Myocyte (in vitro differentiated cells): ENCODE data around the gene POLE. TPM values are rescaled to one million over a fixed set of nuclear protein-coding genes. Genes with fewer than 3 reads are reported as not detected.

ENCODE experiments used
- DNase-seq: peaks from one replicate; pipeline ENCODE4 v3.0.0-alpha.2; 2012; ENCODE audit warnings: low read depth
- total RNA-seq: library from RNA; depleted of rRNA; stranded (reverse); fragments of >200 nt; gene quantifications from 2 replicates; pipeline ENCODE4 v1.2.3, GENCODE V29; 2014

Gene POLE
- total RNA-seq, 1 donor from 2014 or later = 11.2 TPM

GRCh38 chr12:132617135-132617701 lies 69.9 kb downstream of the POLE start:
- no peak for DNase-seq

DNA sequence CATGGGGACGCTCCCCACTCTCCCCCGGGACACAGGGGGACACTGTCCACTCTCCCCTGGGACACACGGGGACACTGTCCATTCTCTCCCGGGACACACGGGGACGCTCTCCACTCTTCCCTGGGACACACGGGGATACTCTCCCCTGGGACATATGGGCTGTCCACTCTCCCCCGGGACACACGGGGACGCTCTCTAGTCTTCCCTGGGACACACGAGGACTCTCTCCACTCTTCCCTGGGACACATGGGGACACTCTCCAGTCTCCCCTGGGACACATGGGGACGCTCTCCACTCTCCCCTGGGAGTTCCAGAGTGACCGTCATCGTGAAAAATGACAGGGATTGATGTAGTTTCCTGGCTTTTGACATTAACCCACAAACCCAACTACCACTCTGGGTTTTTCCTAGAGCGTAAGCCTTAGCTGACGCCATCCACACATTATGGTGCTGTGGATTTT lies 71.5 kb downstream of the POLE start:
- no peak for DNase-seq

DNA sequence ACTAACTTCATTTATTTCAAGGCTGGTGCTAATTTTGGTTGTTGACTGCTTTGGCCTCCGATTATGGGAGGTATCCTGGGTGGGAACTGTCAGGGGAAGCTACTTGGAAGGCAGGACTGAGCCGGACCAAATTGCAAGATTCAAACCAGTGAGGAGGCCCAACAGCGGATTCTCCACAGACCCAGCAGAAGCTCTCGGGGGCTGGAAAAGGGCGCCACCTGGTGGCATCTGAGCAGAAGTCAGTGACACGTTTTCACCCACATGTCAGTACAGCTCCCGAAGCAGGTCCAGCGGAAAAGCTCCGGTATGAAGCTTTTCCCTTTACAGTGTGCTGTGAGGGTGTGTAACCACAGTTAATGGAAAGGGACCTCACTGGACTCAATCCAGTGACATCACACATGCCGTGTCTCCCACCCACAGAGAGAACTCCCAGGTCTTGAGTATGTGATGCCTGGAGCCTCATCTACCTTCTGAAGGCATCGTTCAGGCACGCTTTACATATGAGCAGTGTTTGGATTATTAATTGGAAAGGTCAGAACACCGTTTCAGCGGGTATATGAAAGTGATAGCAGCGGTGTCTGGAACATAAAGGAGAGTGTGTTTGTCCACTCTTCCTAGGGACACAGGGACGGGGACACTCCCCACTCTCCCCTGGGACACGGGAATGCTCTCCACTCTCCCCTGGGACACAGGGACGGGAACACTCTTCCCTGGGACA lies 72.1 kb downstream of the POLE start:
- peak; percentile 81 for DNase-seq

DNA sequence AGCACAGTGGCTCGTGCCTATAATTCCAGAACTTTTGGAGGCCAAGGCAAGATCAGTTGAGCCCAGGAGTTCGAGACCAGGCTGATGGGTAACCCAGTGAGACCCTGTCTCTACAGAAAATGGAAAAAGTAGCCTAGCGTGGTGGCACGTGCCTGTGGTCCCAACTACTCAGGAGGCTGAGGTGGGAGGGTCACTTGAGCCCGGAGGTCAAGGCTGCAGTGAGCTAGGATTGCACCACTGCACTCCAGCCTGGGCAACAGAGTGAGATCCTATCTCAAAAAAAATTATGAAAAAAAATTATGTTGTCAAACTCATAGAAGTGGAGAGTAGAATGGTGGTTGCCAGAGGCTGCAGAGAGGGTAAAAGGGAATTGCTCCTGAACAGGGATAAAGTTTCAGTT lies 73.1 kb downstream of the POLE start:
- no peak for DNase-seq

DNA sequence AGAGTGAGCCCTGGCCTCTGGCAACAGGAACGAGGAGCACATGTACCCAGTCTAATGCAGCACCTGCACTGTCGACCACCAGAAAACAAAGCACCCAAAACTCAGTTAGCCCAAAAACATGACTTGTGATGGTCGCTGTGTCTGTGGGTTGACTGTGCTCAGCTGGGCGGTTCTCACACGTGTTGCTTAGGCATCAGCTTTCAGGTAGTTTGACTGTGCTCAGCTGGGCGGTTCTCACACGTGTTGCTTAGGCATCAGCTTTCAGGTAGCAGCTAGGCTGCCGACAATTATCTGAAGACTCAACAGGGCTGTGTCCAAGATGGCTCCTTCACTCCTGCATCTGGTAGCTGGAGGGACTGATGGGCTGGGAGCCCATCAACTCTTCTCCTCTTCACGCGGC lies 75.5 kb downstream of the POLE start:
- no peak for DNase-seq

DNA sequence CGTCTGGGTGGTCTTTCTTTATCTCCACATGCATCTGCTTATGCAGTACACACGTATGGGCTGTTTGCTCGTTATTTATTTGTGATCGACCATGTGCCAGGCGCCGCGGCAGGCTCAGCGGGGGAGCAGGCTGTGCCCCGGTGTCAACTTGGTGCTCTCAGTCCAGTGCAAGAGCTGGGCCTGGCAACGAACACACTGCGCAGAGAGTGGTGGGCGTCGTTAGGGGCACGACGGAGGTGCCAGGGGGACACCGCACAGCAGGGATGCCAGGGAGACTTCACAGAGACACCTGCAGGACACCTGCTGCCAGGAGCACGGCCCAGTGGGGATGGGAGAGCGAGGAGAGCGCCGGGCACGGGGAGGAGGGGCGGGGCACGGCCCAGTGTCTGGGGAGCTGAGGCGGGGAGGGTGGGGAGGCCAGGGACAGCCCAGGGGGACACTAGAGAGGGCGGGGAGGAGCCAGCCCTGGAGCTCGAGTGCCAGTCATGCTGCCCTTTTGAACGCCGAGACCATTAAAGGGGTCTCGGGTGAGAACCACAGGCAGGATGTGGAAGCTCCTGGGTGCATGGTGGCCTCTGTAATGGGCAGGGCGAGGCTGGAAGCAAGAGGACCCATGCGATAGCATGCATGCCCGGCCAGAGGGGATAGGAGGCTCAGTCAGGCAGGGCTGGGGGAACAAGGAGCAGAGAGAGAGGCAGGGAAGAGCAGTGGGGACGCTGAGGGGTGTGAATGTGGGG lies 76.1 kb downstream of the POLE start:
- no peak for DNase-seq

DNA sequence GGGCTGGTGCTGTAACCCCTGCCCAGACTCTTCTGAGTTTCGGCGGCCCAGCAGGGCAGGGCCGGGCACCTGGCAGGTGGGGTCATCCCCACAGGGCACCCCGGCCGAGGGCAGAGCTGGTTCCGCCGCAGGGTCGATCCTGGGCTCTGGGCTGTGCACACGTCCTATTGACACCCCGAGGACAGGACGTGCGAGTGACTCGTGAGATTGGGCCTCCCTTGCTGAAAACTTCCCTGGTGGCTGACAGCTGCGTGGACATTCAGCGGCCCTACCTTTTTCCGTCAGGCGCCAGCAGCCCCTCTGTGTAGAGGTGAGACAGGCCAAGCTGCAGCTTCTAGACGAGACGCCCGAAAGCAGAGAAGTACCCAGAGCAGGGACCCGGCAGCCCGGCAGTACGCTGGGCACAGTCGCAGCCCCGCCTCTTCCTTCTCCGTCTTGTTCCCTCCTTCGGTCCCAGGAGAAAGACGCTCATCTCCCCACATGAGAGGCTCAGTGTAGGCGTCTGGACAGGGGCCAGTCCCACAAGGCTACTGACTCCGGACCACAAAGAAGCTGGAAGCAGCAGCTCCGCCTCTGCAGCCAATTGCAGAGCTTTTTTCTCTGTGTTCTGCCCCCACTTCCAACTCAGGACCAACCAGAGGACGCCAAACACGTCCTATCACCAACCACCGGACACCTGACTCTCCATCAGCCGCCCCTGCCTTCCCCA lies 76.9 kb downstream of the POLE start, which contains the start of gene LRCOL1:
LRCOL1 (minus strand) TSS at position 532 of the 709 bp plus-strand sequence. CDS start 4,331 bp downstream, outside the sequence.
- peak; percentile 44 for DNase-seq

- no peak for DNase-seq
Measured at GRCh38 chr12:132608231-132609171, 78.6 kb downstream of the POLE start.

- DNase-seq = no peak
Measured at GRCh38 chr12:132606927-132607326, 80.2 kb downstream of the POLE start.

DNA sequence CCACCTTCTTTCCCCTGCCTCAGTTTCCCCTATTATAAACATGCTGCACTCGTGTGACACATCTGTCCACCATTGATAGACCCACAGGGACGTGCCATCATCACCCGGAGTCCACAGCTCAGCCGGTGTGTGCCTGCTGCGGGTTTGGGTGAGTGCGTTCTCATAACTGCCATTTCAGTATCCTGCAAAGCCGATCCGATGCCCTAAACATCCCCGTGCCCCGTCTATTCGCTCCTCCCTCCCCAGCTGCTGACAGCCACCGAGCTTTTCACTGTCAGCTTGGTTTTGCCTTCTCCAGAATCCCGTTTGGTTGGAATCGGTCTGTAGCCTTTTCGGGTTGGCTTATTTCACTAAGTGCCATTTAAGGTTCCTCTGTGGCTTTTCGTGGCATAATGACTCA lies 80.7 kb downstream of the POLE start:
- DNase-seq = peak; percentile 48

DNA sequence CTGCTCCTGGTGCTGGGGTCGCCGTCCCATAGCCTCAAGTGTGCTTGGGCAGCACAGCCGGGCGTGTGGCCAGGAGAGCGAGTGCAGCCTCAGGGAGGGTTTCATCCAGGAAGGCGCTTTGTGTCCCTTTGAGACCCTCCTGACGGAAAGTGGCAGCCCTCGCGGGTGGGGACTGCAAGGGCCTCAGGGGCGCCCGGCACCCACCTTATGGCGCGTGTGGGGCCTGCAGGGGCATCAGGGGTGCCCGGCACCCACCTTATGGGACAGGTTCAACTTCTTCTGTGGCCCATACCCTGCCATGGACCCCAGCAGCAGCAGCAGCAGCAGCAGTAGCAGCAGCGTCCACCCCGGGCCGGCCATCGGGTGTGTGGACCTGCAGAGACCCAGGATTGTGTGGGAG lies 81.2 kb downstream of the POLE start:
- DNase-seq = no peak

DNA sequence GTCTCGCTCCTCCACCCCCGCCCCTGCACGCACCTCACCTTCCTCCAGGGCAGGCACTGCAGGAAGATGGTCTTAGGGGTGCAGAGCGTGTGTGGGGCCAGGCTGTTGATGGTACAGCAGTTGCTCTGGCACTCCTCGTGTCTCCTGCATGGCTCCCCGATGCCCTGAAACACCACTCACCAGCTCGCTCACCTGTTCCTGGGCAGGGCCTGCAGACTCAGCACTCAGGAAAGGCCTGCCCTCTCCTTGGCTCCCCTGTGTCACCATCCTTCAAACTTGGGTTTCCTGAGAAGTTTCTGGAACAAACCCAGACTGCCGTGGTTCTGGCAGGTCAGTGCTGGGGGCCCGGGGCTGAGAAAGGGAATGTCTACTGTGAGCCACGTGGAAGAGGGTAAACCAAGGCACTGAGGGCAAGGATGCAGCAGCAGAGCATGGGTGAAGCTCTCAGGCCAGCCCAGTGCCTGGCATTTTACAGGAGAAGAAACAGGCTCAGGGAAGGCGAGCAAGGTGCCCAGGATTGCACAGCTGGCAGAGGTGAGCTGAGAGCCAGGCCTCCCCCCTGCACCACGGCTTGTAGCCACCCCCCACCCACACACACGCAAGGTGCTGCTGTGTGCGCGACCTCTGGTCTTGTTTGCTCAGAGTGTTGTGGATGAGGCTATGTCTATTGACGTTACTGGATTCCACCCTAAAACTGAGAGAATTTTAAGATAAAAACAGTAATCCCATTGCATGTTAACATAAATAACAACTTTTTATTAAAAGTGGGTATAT lies 82.3 kb downstream of the POLE start:
- DNase-seq = no peak

- peak; percentile 33 for DNase-seq
Measured at GRCh38 chr12:132604151-132604618, 83.0 kb downstream of the POLE start.

- no peak for DNase-seq
Measured at GRCh38 chr12:132603240-132604150, 83.6 kb downstream of the POLE start.

GRCh38 chr12:132602572-132603239 lies 84.4 kb downstream of the POLE start:
- no peak for DNase-seq

GRCh38 chr12:132601171-132601883 lies 85.8 kb downstream of the POLE start:
- no peak for DNase-seq
